HAP-1 (cell line): Measurements from ENCODE around the gene MZT2A.
"Not testable (repeated sequence)": the region's sequence is repeated elsewhere in the genome, so short reads cannot be mapped to it uniquely, and the experiment has no call there.

Experiments used
- DNase-seq, 2 experiments: peaks; one replicate each; pipeline ENCODE4 v3.0.0-alpha.2; 2016 to 2020; ENCODE audit warnings: low spot score in 2 of 2
- H3K27me3 ChIP-seq: fragments of 250-450 bp; sonication (Bioruptor Pico); 2 replicates; pipeline ENCODE4 v1.5.1; 2020; ENCODE audit warnings: low read depth, mild to moderate bottlenecking, moderate library complexity
- H3K36me3 ChIP-seq: fragments of 250-450 bp; sonication (Bioruptor Pico); replicated peaks from 2 replicates; pipeline ENCODE4 v1.5.1; 2020; ENCODE audit warnings: mild to moderate bottlenecking
- H3K4me1 ChIP-seq: fragments of 250-450 bp; sonication (Bioruptor Pico); 2 replicates; pipeline ENCODE4 v1.5.1; 2020; ENCODE audit warnings: mild to moderate bottlenecking
- H3K4me3 ChIP-seq: fragments of 250-450 bp; sonication (Bioruptor Pico); 2 replicates; pipeline ENCODE4 v1.5.1; 2020; ENCODE audit warnings: mild to moderate bottlenecking, moderate library complexity
- H3K9me3 ChIP-seq: fragments of 250-450 bp; sonication (Bioruptor Pico); 2 replicates; pipeline ENCODE4 v1.5.1; 2020; ENCODE audit warnings: mild to moderate bottlenecking, moderate library complexity
- in situ Hi-C: fragments of 300-500 bp; cut with MboI; formaldehyde crosslinking; loops from 3 replicates; pipeline ENCODE4 v1.14.3; 2020; ENCODE audit warnings: low sequenced_read_pairs, inconsistent platforms, mixed read lengths

The MZT2A gene

DNA sequence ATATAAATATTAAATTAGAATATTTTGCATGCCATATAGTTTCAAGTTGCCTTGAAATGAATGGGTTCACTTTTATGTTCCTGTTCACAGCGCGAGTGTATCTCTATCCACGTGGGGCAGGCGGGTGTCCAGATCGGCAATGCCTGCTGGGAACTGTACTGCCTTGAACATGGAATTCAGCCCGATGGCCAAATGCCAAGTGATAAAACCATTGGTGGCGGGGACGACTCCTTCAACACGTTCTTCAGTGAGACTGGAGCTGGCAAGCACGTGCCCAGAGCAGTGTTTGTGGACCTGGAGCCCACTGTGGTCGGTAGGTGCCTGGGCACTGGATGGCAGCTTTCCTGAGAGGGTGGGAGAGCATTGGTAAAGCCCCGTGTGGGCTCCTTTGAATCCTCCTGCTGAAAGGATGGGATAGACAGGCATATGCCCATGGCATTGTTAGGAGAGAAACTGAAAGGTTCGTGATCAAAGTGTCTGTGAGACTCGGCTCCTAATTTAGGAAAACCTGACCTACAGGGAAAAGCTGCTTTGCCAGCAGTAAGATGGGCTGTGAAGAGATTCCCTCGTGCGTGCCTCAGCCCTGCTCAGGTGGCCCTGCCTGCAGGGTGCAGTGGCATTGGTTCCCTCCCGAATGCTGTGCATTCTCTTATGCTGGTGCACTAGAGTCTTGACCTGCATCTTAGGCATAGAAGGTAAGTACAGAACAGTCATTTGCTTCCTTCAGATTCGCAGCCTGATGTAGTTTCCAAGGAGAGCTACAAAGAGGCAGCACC, 13.9 kb downstream of the MZT2A start:
- H3K27me3 ChIP-seq, H3K9me3 ChIP-seq, H3K4me1 ChIP-seq, DNase-seq, H3K4me3 ChIP-seq, H3K36me3 ChIP-seq: not testable (repeated sequence)
- in situ Hi-C loops: loop anchor here (25.0 kb wide), 1 partner anchor 1116 kb away; the partner anchor contains the start of gene PTPN18

DNA sequence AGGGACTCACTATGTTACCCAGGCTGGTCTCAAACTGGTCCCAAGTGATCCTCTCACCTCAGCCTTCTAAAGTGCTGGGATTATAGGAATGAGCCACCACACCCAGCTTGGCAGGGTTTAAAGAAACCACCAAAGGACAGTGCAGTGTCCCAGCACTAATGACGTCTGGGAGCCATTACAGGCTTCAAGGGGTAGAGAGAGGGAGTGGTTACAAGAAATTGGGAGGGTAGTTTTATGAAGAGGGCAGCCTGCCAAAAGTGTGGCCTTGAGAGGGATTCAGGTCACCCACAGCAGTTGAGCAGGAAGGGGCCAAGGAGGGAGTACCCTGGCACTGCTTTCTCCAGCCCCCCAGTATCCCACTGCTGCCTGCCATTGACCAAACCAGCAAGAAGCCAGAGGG, 15.0 kb downstream of the MZT2A start:
- not testable (repeated sequence) for H3K36me3 ChIP-seq, H3K9me3 ChIP-seq, H3K4me1 ChIP-seq, H3K27me3 ChIP-seq, H3K4me3 ChIP-seq, DNase-seq
- in situ Hi-C loops: loop anchor here (25.0 kb wide), 1 partner anchor 1115 kb away; the partner anchor contains the start of gene PTPN18

DNA sequence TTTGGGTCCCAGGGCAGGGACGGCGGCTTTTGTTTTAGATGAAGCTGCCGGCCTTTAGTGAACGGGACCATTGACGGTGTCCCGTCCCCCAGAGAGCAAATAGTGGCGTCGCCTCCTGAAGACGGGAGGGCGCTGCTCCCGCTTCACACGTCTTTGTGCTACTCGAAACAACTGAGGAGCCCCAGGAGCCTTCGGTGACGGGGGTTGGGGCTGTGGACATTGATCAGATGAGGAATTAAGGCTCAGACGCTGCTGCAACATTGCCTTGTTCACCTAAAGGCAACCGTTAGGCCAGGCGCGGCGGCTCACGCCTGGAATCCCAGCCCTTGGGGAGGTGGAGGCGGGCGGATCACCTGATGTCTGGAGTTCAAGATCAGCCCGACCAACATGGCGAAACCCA, 15.8 kb downstream of the MZT2A start:
- in situ Hi-C loops: loop anchor here (25.0 kb wide), 1 partner anchor 1114 kb away; the partner anchor contains the start of gene PTPN18
- not testable (repeated sequence) for DNase-seq, H3K36me3 ChIP-seq, H3K4me3 ChIP-seq, H3K9me3 ChIP-seq, H3K27me3 ChIP-seq, H3K4me1 ChIP-seq

DNA sequence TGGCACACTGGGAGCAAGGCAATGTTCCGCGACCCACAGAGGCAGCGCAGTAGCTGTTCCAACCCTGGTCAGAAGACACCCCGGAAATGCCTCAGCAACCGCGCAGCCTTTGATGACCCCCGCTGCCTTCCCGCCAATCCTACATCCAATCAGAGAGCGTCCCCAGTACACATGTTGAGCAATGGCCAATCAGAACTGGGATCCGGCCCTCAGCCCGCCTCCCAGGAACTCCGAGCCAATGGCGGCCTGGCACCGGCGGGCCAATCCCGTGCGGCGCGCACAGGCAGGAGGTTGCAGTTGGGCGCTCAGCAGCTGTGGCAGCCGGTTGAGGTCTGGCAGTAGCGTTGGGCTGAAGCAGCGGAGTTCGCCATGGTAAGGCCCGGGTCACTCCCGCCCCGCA, 16.4 kb downstream of the MZT2A start, which contains the start of gene TUBA3D:
Gene TUBA3D (plus strand): TSS at position 289 of the 400 bp plus-strand sequence. CDS start 81 bp downstream, at position 370.
- no peaks in the 10 kb centered on the region for H3K27me3 ChIP-seq
- no peaks in the 10 kb centered on the region for H3K9me3 ChIP-seq
- H3K4me3 ChIP-seq: no peak within 1 kb of the TSS
- no peaks in the 10 kb centered on the region for H3K36me3 ChIP-seq
- in situ Hi-C loops: loop anchor here (25.0 kb wide), 1 partner anchor 1114 kb away; the partner anchor contains the start of gene PTPN18
- H3K4me1 ChIP-seq: no peaks in the 10 kb centered on the region
- no peak for DNase-seq

DNA sequence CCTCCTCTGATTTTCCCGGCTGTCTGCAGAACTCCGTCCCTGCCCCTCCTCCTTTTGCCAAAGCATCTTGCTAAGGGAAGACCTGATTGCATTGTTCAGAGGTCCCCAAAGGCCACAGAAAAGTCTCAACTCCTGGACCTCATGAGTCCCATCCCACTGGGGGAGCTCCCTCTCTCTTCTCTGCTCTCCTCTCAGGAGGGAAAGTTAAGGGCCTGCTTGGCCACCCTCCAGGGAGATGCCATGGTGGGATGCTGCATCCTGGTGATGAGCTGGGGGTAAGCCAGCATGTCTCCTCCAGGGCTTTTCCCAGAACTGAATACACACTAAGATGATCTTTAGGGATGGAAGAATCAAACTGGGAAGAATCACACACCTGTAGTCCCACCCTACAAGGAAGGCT, 18.9 kb downstream of the MZT2A start:
- DNase-seq, H3K27me3 ChIP-seq, H3K4me3 ChIP-seq, H3K4me1 ChIP-seq, in situ Hi-C loops, H3K36me3 ChIP-seq, H3K9me3 ChIP-seq: not testable (repeated sequence)

DNA sequence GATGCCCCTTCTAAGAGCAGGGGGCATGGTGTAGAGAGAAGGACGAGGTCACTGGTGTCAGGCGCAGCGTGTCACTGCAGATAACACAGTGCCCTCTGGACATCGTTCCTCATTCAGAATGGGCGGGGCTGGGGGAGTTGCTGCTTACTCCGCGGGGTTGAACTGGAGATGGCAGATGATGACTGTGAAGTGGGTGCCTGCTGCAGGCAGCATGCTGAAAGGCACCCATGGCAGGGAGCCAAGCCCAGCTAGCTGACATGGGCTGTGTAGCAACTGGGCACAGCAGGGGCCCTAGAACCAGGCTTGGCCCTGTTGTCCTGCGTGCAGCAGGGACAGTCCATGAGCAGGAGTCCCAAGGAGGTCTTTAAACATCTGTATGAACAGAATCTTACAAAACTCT, 20.6 kb downstream of the MZT2A start:
- H3K9me3 ChIP-seq, H3K27me3 ChIP-seq, in situ Hi-C loops, DNase-seq, H3K4me1 ChIP-seq, H3K4me3 ChIP-seq, H3K36me3 ChIP-seq: not testable (repeated sequence)

DNA sequence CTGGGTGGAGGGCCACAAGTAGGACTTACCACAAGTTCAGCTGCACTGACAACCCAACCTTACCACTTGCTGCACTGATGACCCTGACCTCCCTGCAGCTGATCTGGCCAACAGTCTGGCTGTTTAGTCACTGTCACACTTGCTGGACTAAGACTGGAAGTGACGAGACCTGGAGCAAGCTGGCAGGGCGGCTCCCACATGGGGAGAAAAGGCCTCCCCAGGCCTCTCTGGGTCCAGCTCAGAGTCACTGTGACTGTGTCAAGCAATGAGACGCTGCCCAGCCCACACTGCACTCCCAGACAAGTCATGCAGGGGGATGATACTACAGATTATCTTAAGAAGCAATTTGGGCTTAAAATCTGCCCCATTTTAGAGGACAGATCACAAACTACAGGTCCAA, 21.3 kb downstream of the MZT2A start:
- H3K4me3 ChIP-seq, H3K4me1 ChIP-seq, in situ Hi-C loops, H3K36me3 ChIP-seq, H3K27me3 ChIP-seq, DNase-seq, H3K9me3 ChIP-seq: not testable (repeated sequence)

DNA sequence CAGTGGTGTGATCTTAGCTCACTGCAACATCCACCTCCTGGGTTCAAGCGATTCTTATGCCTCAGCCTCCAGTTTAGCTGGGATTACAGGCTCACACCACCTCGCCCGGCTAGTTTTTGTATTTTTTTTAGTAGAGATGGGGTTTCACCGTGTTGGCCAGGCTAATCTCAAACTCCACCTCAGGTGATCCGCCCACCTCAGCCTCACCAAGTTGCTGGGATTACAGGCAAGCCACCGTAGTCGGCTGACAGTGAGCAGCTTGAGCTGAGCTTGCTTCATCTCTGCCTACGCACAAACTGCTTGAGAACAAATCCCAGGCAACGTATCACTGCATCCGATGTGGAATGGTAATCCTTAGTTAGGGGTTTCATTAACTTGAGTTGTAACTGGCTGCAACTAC, 24.5 kb downstream of the MZT2A start:
- H3K4me3 ChIP-seq, H3K36me3 ChIP-seq, H3K4me1 ChIP-seq, H3K9me3 ChIP-seq, DNase-seq, in situ Hi-C loops, H3K27me3 ChIP-seq: not testable (repeated sequence)

DNA sequence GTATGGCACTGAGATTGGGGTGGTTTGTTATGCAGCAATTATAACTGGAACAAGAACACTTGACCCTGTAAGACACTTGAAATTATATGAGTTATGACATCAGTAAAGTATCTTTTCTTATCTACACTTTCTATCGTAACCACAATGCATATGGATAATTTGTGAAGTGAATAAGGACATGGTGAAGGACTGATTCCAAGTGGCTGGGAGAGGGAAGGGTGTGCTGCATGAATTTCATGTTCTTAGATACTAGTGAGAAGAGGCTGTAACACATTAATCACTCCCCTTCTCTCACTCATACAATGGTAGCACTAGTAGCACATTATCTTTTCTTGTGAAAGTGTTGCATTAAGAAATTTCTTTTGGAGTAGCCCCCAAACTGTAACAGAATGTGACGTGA, 37.3 kb downstream of the MZT2A start:
- DNase-seq, H3K9me3 ChIP-seq, H3K4me1 ChIP-seq, H3K27me3 ChIP-seq, H3K36me3 ChIP-seq, H3K4me3 ChIP-seq, in situ Hi-C loops: not testable (repeated sequence)

DNA sequence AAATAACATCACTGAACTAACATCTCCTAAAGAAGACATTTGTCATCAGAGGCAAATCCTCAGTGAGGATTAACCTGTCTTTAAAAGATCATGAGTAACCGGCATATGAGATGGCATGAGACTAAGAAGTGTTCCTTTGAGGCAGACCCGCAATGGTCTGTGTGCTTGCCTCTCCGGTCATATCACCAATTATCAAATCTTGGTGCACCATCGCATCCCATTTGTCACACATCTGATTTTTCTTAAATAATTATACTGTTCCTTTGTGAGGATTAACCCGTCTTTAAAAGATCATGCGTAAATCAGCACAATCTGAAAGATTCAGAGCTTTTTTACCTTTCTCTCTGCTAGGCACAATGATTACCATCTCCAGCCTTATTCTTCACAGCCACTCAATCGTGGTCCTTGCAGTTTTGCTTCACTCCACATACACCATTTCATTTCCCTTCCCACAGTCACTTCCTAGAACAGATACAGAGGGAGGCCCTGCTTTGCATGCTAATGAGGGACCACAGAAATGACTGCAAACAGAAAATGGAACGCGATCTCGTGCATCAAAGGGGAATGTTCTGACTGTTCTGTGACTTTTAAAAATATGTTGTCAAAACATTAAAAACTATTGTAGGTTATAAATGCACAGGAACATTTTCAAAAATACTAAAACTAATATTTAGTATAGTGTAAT, 40.8 kb downstream of the MZT2A start:
- in situ Hi-C loops: not testable (repeated sequence)

DNA sequence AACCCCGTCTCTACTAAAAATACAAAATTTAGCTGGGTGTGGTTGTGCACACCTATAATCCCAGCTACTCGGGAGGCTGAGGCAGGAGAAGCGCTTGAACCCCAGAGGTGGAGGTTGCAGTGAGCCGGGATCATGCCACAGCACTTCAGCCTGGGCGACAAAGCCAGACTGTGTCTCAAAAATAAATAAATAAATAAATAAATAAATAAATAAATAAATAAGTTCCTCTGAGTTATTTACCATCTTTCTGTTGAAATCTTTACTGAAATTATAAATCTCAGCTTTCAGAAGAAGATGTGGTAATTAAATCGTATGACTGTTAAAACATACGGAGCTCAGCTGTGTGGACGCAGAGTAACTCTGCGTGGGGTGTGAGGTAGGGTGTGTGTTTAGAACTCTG, 44.2 kb downstream of the MZT2A start:
- DNase-seq, H3K36me3 ChIP-seq, H3K4me3 ChIP-seq, H3K4me1 ChIP-seq, in situ Hi-C loops, H3K9me3 ChIP-seq, H3K27me3 ChIP-seq: not testable (repeated sequence)

More for the DNA sequence above, 40.8 kb downstream of the MZT2A start:
- DNase-seq, H3K27me3 ChIP-seq, H3K4me1 ChIP-seq, H3K4me3 ChIP-seq, H3K9me3 ChIP-seq, H3K36me3 ChIP-seq: not testable (repeated sequence)

DNA sequence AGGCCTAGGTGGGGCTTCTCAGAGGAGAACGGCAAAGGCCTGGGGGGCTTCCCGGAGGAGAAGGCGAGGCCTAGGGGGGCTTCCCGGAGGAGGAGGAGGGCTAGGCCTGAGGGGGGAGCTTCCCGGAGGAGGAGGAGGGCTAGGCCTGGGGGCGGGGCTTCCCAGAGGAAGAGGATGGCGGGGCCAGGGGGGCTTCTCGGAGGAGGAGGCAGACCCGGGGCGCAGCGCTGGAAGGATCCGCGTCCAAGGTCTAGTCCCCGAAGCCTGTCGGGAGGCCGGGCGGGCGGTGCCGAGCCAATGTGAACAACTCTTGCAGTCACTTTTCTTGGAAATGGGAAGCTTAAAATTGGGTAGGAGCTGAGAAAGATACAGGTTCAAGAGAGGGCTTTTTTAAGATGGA, 46.3 kb downstream of the MZT2A start:
- no peak overlapping the region for H3K4me3 ChIP-seq
- no peaks in the 10 kb centered on the region for H3K27me3 ChIP-seq
- H3K4me1 ChIP-seq: no peaks in the 10 kb centered on the region
- no peaks in the 10 kb centered on the region for H3K9me3 ChIP-seq
- no peaks in the 10 kb centered on the region for H3K36me3 ChIP-seq
- in situ Hi-C loops: no loop called here
- DNase-seq: no peak

DNA sequence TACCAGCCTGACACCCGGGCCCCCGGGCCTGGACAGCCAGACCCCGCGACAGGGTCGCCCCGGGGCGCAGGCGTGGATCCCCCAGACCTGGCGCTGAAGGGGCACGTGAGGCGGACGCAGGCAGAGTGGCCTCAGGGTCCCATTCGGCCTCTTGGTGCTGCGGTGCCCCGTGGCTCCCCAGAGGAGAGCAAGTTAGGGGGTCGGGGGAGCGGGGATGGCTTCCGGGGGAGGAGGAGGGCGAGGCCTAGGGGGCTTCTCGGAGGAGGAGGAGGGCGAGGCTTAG, 46.7 kb downstream of the MZT2A start:
- H3K36me3 ChIP-seq, DNase-seq, in situ Hi-C loops, H3K27me3 ChIP-seq, H3K9me3 ChIP-seq, H3K4me1 ChIP-seq, H3K4me3 ChIP-seq: not testable (repeated sequence)

DNA sequence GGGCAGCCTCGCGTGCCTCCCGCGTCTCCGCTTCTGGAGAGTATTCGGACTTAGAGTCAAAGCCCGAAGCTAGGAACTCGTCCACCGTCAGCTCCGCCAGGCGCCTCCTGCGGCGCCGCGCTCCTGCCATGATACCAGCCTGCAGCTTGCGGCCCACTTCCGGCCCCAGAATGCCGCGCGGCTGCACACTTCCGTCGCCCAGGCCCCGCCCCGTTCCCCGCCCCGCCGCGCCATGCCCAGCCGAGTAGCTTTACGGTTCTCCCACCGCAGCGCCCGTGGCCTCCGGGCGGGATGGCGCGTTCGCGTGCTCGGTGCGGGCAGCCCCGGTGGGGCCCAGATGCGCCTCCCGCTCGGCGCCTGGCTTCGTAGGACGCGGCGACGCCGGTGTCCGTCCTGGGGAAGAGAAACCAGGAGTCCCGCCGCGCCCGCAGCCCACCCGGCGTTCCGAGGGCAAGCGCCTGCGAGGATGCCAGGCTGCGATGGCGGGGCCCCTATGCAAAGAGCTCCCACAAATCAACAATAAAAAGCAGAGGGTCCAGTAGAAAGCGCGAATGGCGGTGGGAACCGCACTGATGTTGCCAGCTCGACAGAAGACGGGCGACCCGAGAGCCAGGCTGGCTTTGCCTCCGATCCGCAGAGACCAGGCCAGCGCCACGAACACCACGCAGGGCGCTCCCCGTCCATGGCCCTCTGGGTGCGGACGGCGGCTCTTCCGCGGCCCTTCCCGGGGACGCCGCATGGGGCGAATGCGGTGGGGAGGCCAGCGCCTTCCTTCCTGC, 47.3 kb downstream of the MZT2A start:
- H3K4me1 ChIP-seq, in situ Hi-C loops, H3K27me3 ChIP-seq, H3K36me3 ChIP-seq, DNase-seq, H3K4me3 ChIP-seq, H3K9me3 ChIP-seq: not testable (repeated sequence)
